ENCODE measurements around the gene CLEC4M. TPM values are rescaled to one million over a fixed set of nuclear protein-coding genes. Genes with fewer than 3 reads are reported as not detected.

Gene CLEC4M, protein sequence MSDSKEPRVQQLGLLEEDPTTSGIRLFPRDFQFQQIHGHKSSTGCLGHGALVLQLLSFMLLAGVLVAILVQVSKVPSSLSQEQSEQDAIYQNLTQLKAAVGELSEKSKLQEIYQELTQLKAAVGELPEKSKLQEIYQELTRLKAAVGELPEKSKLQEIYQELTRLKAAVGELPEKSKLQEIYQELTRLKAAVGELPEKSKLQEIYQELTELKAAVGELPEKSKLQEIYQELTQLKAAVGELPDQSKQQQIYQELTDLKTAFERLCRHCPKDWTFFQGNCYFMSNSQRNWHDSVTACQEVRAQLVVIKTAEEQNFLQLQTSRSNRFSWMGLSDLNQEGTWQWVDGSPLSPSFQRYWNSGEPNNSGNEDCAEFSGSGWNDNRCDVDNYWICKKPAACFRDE
- total RNA-seq (not detected), polyA plus RNA-seq (not detected)

- Histone ChIP-seq H3K27ac (ENCODE audit: low read depth) (no peak within 1 kb of the TSS), H3K4me1 (ENCODE audit: insufficient read depth) (no peaks in the 10 kb centered on the region), H3K4me3 (ENCODE audit: low read depth, low read length) (no peak within 1 kb of the TSS), H3K36me3 (ENCODE audit: insufficient read depth) (no peaks in the 10 kb centered on the region)
- 70% methylated on average over 8 of the region's 8 CpGs for WGBS
- DNase-seq (ENCODE audit: extremely low spot score) = no peak
These were observed at the start of gene CLEC4M for GRCh38 chr19:7762719-7763293. Gene CLEC4M, plus strand, starts transcription at chr19:7763243. Its CDS starts 24 bp downstream, at chr19:7763267.

DNA sequence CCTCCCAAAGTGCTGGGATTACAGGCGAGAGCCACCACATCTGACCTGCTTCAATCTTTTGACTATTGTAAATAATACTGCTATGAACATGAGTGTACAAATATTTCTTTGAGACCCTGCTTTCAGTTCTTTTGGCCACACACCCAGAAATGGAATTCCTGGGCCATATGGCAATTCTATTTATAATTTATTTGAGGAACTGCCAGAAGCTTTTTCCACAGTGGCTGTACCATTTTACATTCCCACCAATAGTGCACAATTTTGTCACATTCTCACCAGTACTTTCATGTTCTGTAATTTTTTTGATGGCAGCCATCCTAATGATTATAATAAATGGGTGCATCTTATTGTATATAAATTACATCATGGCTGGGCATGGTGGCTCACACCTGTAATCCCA, 47.4 kb upstream of the CLEC4M start:
- H3K4me3 ChIP-seq (ENCODE audit: low read depth, low read length) = no peak overlapping the region
- 61% methylated on average over 1 of the region's 1 CpG for WGBS
- H3K27ac ChIP-seq (ENCODE audit: low read depth) = no peak overlapping the region
- DNase-seq (ENCODE audit: extremely low spot score) = no peak
- no peaks in the 10 kb centered on the region for H3K4me1 ChIP-seq (ENCODE audit: insufficient read depth)
- no peaks in the 10 kb centered on the region for H3K36me3 ChIP-seq (ENCODE audit: insufficient read depth)

GRCh38 chr19:7716762-7717161, 46.3 kb upstream of the CLEC4M start:
- no peak for DNase-seq (ENCODE audit: extremely low spot score)
- 73% methylated on average over 1 of the region's 1 CpG for WGBS
- Histone ChIP-seq H3K4me1 (ENCODE audit: insufficient read depth) (no peaks in the 10 kb centered on the region), H3K36me3 (ENCODE audit: insufficient read depth) (no peaks in the 10 kb centered on the region), H3K27ac (ENCODE audit: low read depth) (no peak overlapping the region), H3K4me3 (ENCODE audit: low read depth, low read length) (no peak overlapping the region)

DNA sequence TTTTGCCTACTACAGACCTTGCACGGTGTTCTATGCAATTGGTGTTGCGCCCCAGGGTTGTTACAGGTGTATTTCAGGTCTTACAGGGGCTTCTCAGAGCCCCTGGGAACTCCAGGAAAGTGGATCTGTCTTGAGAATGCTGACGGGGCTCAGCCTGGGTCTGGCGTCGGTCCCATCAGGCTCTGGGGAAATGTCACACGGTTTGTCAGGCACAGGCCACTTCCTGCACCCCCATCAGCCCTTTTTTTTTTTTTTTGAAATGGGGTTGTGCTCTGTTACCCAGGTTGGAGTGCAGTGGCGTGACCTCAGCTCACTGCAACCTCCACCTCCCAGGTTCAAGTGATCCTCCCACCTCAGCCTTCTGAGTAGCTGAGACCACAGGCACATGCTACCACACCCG, 44.4 kb upstream of the CLEC4M start:
- H3K27ac ChIP-seq (ENCODE audit: low read depth) = no peak overlapping the region
- 53% methylated on average over 8 of the region's 8 CpGs for WGBS
- H3K36me3 ChIP-seq (ENCODE audit: insufficient read depth) = no peaks in the 10 kb centered on the region
- no peaks in the 10 kb centered on the region for H3K4me1 ChIP-seq (ENCODE audit: insufficient read depth)
- DNase-seq (ENCODE audit: extremely low spot score) = no peak
- H3K4me3 ChIP-seq (ENCODE audit: low read depth, low read length) = no peak overlapping the region

- 67% methylated on average over 6 of the region's 6 CpGs for WGBS
- Histone ChIP-seq H3K27ac (ENCODE audit: low read depth) (no peak overlapping the region), H3K4me1 (ENCODE audit: insufficient read depth) (no peaks in the 10 kb centered on the region), H3K4me3 (ENCODE audit: low read depth, low read length) (no peak overlapping the region), H3K36me3 (ENCODE audit: insufficient read depth) (no peaks in the 10 kb centered on the region)
- no peak for DNase-seq (ENCODE audit: extremely low spot score)
These were observed 42.7 kb upstream of the CLEC4M start for GRCh38 chr19:7720351-7720750.

GRCh38 chr19:7722231-7722651, 40.8 kb upstream of the CLEC4M start:
- Histone ChIP-seq H3K4me3 (ENCODE audit: low read depth, low read length) (no peak overlapping the region), H3K4me1 (ENCODE audit: insufficient read depth) (no peaks in the 10 kb centered on the region), H3K27ac (ENCODE audit: low read depth) (no peak overlapping the region), H3K36me3 (ENCODE audit: insufficient read depth) (no peaks in the 10 kb centered on the region)
- DNase-seq (ENCODE audit: extremely low spot score) = no peak
- 56% methylated on average over 5 of the region's 5 CpGs for WGBS

- no peaks in the 10 kb centered on the region for H3K4me1 ChIP-seq (ENCODE audit: insufficient read depth)
- WGBS = 56% methylated on average over 2 of the region's 2 CpGs
- no peak overlapping the region for H3K4me3 ChIP-seq (ENCODE audit: low read depth, low read length)
- H3K36me3 ChIP-seq (ENCODE audit: insufficient read depth) = no peaks in the 10 kb centered on the region
- no peak overlapping the region for H3K27ac ChIP-seq (ENCODE audit: low read depth)
- DNase-seq (ENCODE audit: extremely low spot score) = no peak
These were observed 37.3 kb upstream of the CLEC4M start for GRCh38 chr19:7725791-7726190.

DNA sequence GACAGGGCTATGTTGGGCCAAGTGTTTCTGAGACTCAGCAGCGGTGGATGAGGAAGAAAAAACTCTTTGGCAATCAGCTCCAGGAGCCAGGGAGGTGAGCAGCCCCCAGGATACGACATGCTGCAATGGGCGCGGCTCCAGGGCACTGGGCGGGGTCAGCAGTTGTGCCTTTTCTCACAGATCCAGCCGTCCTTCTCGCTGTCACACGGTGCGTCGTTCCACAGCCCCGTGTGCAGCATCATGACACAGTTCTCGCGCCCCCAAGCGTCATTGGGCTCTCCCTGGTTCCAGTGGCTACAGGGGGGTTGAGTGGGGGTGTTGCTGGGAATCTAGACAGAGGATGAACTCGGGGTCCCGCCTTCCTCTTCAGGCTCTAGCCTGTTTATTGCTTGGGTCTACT, 33.8 kb upstream of the CLEC4M start:
- DNase-seq (ENCODE audit: extremely low spot score) = no peak
- Histone ChIP-seq H3K4me1 (ENCODE audit: insufficient read depth) (no peaks in the 10 kb centered on the region), H3K4me3 (ENCODE audit: low read depth, low read length) (no peak overlapping the region), H3K27ac (ENCODE audit: low read depth) (no peak overlapping the region), H3K36me3 (ENCODE audit: insufficient read depth) (no peaks in the 10 kb centered on the region)
- WGBS = 15% methylated on average over 16 of the region's 16 CpGs

GRCh38 chr19:7729831-7730285, 33.2 kb upstream of the CLEC4M start:
- Histone ChIP-seq H3K36me3 (ENCODE audit: insufficient read depth) (no peaks in the 10 kb centered on the region), H3K4me3 (ENCODE audit: low read depth, low read length) (no peak overlapping the region)

GRCh38 chr19:7730286-7731217, 32.5 kb upstream of the CLEC4M start:
- WGBS = 3% methylated on average over 78 of the region's 78 CpGs
- H3K4me3 ChIP-seq (ENCODE audit: low read depth, low read length) = no peak overlapping the region
- H3K4me1 ChIP-seq (ENCODE audit: insufficient read depth) = no peaks in the 10 kb centered on the region
- H3K27ac ChIP-seq (ENCODE audit: low read depth) = no peak overlapping the region
- H3K36me3 ChIP-seq (ENCODE audit: insufficient read depth) = no peaks in the 10 kb centered on the region
- no peak for DNase-seq (ENCODE audit: extremely low spot score)

More at GRCh38 chr19:7729831-7730285, 33.2 kb upstream of the CLEC4M start:
- 4% methylated on average over 34 of the region's 34 CpGs for WGBS
- Histone ChIP-seq H3K4me1 (ENCODE audit: insufficient read depth) (no peaks in the 10 kb centered on the region), H3K27ac (ENCODE audit: low read depth) (no peak overlapping the region)
- DNase-seq (ENCODE audit: extremely low spot score) = no peak

- WGBS = 55% methylated on average over 39 of the region's 39 CpGs
- no peak overlapping the region for H3K4me3 ChIP-seq (ENCODE audit: low read depth, low read length)
- no peaks in the 10 kb centered on the region for H3K4me1 ChIP-seq (ENCODE audit: insufficient read depth)
- DNase-seq (ENCODE audit: extremely low spot score) = no peak
- no peaks in the 10 kb centered on the region for H3K36me3 ChIP-seq (ENCODE audit: insufficient read depth)
- no peak overlapping the region for H3K27ac ChIP-seq (ENCODE audit: low read depth)
These were observed 31.8 kb upstream of the CLEC4M start for GRCh38 chr19:7731218-7731595.

- WGBS = 73% methylated on average over 5 of the region's 5 CpGs
- no peak for DNase-seq (ENCODE audit: extremely low spot score)
- Histone ChIP-seq H3K36me3 (ENCODE audit: insufficient read depth) (no peaks in the 10 kb centered on the region), H3K4me3 (ENCODE audit: low read depth, low read length) (no peak overlapping the region), H3K27ac (ENCODE audit: low read depth) (no peak overlapping the region), H3K4me1 (ENCODE audit: insufficient read depth) (no peaks in the 10 kb centered on the region)
These were observed 31.4 kb upstream of the CLEC4M start for GRCh38 chr19:7731615-7732014.

DNA sequence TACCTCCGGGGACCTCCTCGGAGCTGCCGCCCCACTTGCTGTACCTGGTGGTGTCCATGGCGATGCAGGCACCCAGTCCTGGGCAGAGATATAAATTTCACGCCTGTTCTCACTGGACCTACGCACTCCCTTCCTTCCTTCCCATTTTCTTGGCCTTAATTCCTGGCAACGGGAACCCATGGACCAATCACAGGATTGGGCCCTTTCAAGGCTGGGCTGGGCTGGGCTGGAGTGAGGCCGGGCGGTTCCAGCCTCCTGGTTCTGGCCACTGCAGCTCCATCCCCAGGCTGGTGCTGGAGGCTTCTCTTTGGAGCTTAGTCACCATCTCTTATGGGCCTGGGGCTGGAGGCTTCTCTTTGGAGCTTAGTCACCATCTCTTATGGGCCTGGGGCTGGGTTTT, 31.0 kb upstream of the CLEC4M start, which contains the start of gene CLEC4G:
TSS of gene CLEC4G (minus strand) at position 66 of the 400 bp plus-strand sequence. CDS start at position 58, 8 bp downstream.
- Histone ChIP-seq H3K4me3 (ENCODE audit: low read depth, low read length) (no peak within 1 kb of the TSS), H3K36me3 (ENCODE audit: insufficient read depth) (no peaks in the 10 kb centered on the region), H3K27ac (ENCODE audit: low read depth) (no peak within 1 kb of the TSS), H3K4me1 (ENCODE audit: insufficient read depth) (no peaks in the 10 kb centered on the region)
- no peak for DNase-seq (ENCODE audit: extremely low spot score)
- 57% methylated on average over 9 of the region's 9 CpGs for WGBS
